Smooth muscle cell (in vitro differentiated cells): Measurements from ENCODE around the gene KCNQ1. TPM values are rescaled to one million over a fixed set of nuclear protein-coding genes. Genes with fewer than 3 reads are reported as not detected.
"Not testable (repeated sequence)": the region's sequence is repeated elsewhere in the genome, so short reads cannot be mapped to it uniquely, and the experiment has no call there.

ENCODE experiments used
- DNase-seq: peaks from one replicate; lab custom pipeline; 2025; ENCODE audit not compliant: unreplicated experiment; lab: John Stamatoyannopoulos, UW
- H2AFZ ChIP-seq: fragments of 200-600 bp; sonication (generic); 2 replicates; pipeline ENCODE4 v1.6.0; 2016; ENCODE audit warnings: antibody characterized with exemption, low read depth, mild to moderate bottlenecking
- H3F3A ChIP-seq: fragments of 200-600 bp; sonication (generic); 2 replicates; pipeline ENCODE4 v1.6.0; 2017; ENCODE audit warnings: antibody characterized with exemption, low read depth
- H3K27ac ChIP-seq: fragments of 200-600 bp; sonication (generic); 2 replicates; pipeline ENCODE4 v1.5.1; 2016; ENCODE audit warnings: low read depth, mild to moderate bottlenecking
- H3K27me3 ChIP-seq: fragments of 200-600 bp; sonication (generic); 2 replicates; pipeline ENCODE4 v1.6.1; 2016; ENCODE audit warnings: low read depth, mild to moderate bottlenecking
- H3K36me3 ChIP-seq: fragments of 200-600 bp; sonication (generic); 2 replicates; pipeline ENCODE4 v1.5.1; 2016; ENCODE audit warnings: low read depth
- H3K4me1 ChIP-seq: fragments of 200-600 bp; sonication (generic); 2 replicates; pipeline ENCODE4 v1.5.1; 2016; ENCODE audit warnings: low read depth
- H3K4me2 ChIP-seq: fragments of 200-600 bp; sonication (generic); 2 replicates; pipeline ENCODE4 v1.6.0; 2016; ENCODE audit warnings: mild to moderate bottlenecking
- H3K4me3 ChIP-seq: fragments of 200-600 bp; sonication (generic); 2 replicates; pipeline ENCODE4 v1.5.1; 2016; ENCODE audit warnings: mild to moderate bottlenecking
- H3K79me2 ChIP-seq: fragments of 200-600 bp; sonication (generic); 2 replicates; pipeline ENCODE4 v1.6.0; 2016; ENCODE audit warnings: low read depth, mild to moderate bottlenecking
- H3K9ac ChIP-seq: fragments of 200-600 bp; sonication (generic); 2 replicates; pipeline ENCODE4 v1.6.0; 2016; ENCODE audit warnings: low read depth
- H3K9me3 ChIP-seq: fragments of 200-600 bp; sonication (generic); replicated peaks from 2 replicates; pipeline ENCODE4 v1.5.1; 2016; ENCODE audit warnings: low read depth
- H4K20me1 ChIP-seq: fragments of 200-600 bp; sonication (generic); 2 replicates; pipeline ENCODE4 v1.6.0; 2016; ENCODE audit warnings: low read depth
- WGBS: methylation state at CpG from one replicate; pipeline ENCODE4 v1.1.7; 2016; ENCODE audit warnings: low lambda C conversion rate; 5-methylcytosine and 5-hydroxymethylcytosine counted together
- polyA plus RNA-seq: library from polyadenylated mRNA; unstranded; fragments of >200 nt; fragmentation: Nextera tagmentation; extraction: Ambion mirVana; gene quantifications from 2 replicates; pipeline ENCODE4 v1.2.1, GENCODE V29; 2016
- total RNA-seq: library from RNA; depleted of rRNA; stranded (reverse); fragments of >200 nt; gene quantifications from 2 replicates; pipeline ENCODE4 v1.2.3, GENCODE V29; 2014
- TF ChIP-seq, protein P1 (sequence below): fragments of 200-600 bp; sonication (generic); IDR thresholded peaks from 2 replicates; pipeline ENCODE4 v1.5.1; 2017; ENCODE audit warnings: borderline replicate concordance, mild to moderate bottlenecking, antibody characterized with exemption; ENCODE audit not compliant: insufficient read depth, poor library complexity, severe bottlenecking

Gene KCNQ1
- total and polyA plus RNA-seq, 2 experiments from 2014 or later: 1.3 to 2.3 TPM

GRCh38 chr11:2621894-2622293 lies 177.1 kb downstream of the KCNQ1 start:
- Histone ChIP-seq H3K4me2 (no peak overlapping the region), H3K36me3 (no peaks in the 10 kb centered on the region), H4K20me1 (no peaks in the 10 kb centered on the region), H3K4me1 (no peaks in the 10 kb centered on the region), H3K9ac (no peak overlapping the region), H3K4me3 (no peak overlapping the region), H2AFZ (no peak overlapping the region), H3K27ac (no peak overlapping the region), H3K27me3 (no peaks in the 10 kb centered on the region), H3K9me3 (no peaks in the 10 kb centered on the region), H3K79me2 (no peaks in the 10 kb centered on the region), H3F3A (no peaks in the 10 kb centered on the region)
- WGBS: 28% methylated on average over 3 of the region's 3 CpGs
- no peak for DNase-seq
- TF ChIP-seq, protein P1, sequence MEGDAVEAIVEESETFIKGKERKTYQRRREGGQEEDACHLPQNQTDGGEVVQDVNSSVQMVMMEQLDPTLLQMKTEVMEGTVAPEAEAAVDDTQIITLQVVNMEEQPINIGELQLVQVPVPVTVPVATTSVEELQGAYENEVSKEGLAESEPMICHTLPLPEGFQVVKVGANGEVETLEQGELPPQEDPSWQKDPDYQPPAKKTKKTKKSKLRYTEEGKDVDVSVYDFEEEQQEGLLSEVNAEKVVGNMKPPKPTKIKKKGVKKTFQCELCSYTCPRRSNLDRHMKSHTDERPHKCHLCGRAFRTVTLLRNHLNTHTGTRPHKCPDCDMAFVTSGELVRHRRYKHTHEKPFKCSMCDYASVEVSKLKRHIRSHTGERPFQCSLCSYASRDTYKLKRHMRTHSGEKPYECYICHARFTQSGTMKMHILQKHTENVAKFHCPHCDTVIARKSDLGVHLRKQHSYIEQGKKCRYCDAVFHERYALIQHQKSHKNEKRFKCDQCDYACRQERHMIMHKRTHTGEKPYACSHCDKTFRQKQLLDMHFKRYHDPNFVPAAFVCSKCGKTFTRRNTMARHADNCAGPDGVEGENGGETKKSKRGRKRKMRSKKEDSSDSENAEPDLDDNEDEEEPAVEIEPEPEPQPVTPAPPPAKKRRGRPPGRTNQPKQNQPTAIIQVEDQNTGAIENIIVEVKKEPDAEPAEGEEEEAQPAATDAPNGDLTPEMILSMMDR: no peak

DNA sequence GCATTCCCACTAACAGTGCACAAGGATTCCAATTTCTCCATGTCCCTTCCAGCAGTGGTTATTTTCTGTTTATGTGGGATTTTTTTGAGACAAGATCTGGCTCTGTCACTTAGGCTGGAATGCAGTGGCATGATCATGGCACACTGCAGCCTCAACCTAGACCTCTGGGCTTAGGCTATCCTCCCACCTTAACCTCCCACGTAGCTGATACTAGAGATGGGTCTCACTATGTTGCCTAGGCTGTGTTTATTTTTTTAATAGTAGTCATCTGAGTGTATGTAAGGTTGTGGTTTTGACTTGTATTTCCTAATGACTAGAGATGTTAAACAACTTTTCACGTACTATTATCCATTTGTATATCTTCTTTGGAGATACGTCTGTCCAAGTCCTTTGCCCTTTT lies 180.4 kb downstream of the KCNQ1 start:
- Histone ChIP-seq H4K20me1 (no peaks in the 10 kb centered on the region), H3K4me3 (no peak overlapping the region), H3K27ac (no peak overlapping the region), H3K79me2 (no peaks in the 10 kb centered on the region), H2AFZ (no peak overlapping the region), H3K4me1 (no peaks in the 10 kb centered on the region), H3K4me2 (no peak overlapping the region), H3K36me3 (no peaks in the 10 kb centered on the region), H3K9ac (no peak overlapping the region), H3K9me3 (peaks cover 23% of the 10 kb centered on the region), H3K27me3 (no peaks in the 10 kb centered on the region), H3F3A (peaks cover 4% of the 10 kb centered on the region)
- TF ChIP-seq, protein P1: no peak
- DNase-seq: no peak
- WGBS: 42% methylated on average over 3 of the region's 3 CpGs

- WGBS: 100% methylated on average over 1 of the region's 1 CpG
- Histone ChIP-seq H3K9me3 (peaks cover 55% of the 10 kb centered on the region), H3K27me3 (no peaks in the 10 kb centered on the region), H3K79me2 (no peaks in the 10 kb centered on the region), H3F3A (peaks cover 21% of the 10 kb centered on the region), H3K36me3 (no peaks in the 10 kb centered on the region), H4K20me1 (no peaks in the 10 kb centered on the region), H2AFZ (no peak overlapping the region), H3K4me3 (no peak overlapping the region), H3K27ac (no peak overlapping the region), H3K4me2 (no peak overlapping the region), H3K9ac (no peak overlapping the region), H3K4me1 (no peaks in the 10 kb centered on the region)
- DNase-seq: no peak
- TF ChIP-seq, protein P1: no peak
Measured at GRCh38 chr11:2630679-2631078, 185.9 kb downstream of the KCNQ1 start.

GRCh38 chr11:2631161-2631560 lies 186.4 kb downstream of the KCNQ1 start:
- Histone ChIP-seq H3F3A (peaks cover 21% of the 10 kb centered on the region), H3K4me1 (no peaks in the 10 kb centered on the region), H2AFZ (no peak overlapping the region), H3K36me3 (no peaks in the 10 kb centered on the region), H3K79me2 (no peaks in the 10 kb centered on the region), H3K9me3 (peaks cover 55% of the 10 kb centered on the region), H4K20me1 (no peaks in the 10 kb centered on the region), H3K27me3 (no peaks in the 10 kb centered on the region), H3K27ac (no peak overlapping the region), H3K4me3 (no peak overlapping the region), H3K4me2 (no peak overlapping the region), H3K9ac (no peak overlapping the region)
- TF ChIP-seq, protein P1: no peak
- DNase-seq: no peak
- WGBS: 78% methylated on average over 1 of the region's 1 CpG

- H3K4me3 ChIP-seq, DNase-seq, H3K27ac ChIP-seq, H2AFZ ChIP-seq, H3K79me2 ChIP-seq, H3K27me3 ChIP-seq, H3K4me2 ChIP-seq, H3K9ac ChIP-seq, H3K36me3 ChIP-seq, H4K20me1 ChIP-seq, H3K4me1 ChIP-seq: not testable (repeated sequence)
- 95% methylated on average over 13 of the region's 13 CpGs for WGBS
- Histone ChIP-seq H3K9me3 (peaks cover 22% of the 10 kb centered on the region), H3F3A (peaks cover 24% of the 10 kb centered on the region)
Measured at GRCh38 chr11:2639763-2640162, 195.0 kb downstream of the KCNQ1 start.
